HG02852 (cell line): Measurements from ENCODE around the gene RGCC.

Experiments
- ATAC-seq: cut with Tn5 transposase; IDR thresholded peaks from one replicate; pipeline ENCODE4 v1.9.1; 2021; ENCODE audit warnings: mild to moderate bottlenecking, moderate library complexity; ENCODE audit not compliant: unreplicated experiment

The RGCC gene

DNA sequence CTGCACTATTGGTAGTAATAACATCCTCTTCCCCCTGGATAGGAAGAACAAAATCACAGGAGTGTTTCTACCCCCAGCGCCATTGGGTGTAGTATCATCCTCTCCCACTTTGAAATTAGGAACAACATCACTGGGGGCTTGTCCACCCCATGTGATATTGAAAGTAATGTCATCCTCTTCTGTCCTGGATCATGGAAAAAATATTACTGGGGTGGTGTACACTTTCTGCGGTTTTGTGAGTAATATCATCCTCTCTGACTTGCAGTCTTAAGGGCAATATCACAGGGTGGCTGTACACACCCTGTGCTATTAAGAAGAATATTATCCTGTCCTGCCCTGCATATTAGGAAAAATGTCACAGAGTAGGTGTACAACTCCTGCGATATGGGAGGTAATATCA, 4.9 kb upstream of the RGCC start:
- no peak for ATAC-seq

DNA sequence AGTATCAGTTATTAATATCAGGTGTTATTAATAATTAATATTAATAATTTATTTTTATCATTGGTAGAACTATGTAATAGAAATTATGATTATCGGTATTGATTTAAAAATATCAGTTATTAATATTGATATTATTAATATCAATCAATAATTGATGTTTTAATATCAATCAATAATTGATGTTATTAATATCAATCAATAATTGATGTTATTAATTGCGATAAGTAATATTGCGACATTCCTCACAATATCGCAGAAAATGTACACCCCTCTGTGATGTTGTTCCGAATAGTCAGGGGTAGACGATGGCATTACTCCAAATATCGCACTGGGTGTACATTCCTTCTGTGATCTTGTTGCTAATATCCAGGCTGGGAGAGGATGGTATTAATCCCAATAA, 3.7 kb upstream of the RGCC start:
- ATAC-seq, result no peak

GRCh38 chr13:41454170-41454569, 3.2 kb upstream of the RGCC start:
- no peak for ATAC-seq

DNA sequence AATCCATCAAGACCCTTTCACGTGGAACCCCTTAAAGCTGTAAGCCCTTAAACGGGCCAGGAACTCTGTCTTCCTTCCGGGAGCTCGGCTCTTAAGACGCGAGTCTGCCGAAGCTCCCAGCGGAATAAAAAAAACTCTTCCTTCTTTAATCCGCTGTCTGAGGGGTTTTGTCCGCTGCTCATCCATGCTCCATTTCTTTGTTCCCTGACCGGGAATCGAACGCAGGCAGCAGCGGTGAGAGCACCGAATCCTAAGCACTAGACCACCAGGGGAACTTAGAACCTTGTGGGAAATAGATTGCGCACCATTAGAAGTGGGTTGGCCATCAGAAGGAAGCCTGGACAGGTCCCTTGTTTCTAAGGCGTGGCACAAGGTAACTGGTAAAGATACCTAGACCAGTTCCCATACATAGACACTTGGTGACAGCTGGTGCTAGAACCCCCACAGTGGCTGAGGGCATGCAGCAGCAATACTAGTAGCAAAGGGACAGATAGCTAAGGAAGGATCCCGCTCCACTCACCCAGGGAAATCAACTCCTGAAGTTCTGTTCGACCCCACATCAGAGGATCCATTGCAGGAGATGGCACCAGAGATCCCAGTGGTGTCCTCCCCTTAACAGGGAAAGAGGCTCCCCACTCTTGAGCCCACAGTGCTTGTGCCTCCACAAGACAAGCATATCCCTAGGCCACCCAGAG, 1.5 kb upstream of the RGCC start:
- no peak for ATAC-seq

DNA sequence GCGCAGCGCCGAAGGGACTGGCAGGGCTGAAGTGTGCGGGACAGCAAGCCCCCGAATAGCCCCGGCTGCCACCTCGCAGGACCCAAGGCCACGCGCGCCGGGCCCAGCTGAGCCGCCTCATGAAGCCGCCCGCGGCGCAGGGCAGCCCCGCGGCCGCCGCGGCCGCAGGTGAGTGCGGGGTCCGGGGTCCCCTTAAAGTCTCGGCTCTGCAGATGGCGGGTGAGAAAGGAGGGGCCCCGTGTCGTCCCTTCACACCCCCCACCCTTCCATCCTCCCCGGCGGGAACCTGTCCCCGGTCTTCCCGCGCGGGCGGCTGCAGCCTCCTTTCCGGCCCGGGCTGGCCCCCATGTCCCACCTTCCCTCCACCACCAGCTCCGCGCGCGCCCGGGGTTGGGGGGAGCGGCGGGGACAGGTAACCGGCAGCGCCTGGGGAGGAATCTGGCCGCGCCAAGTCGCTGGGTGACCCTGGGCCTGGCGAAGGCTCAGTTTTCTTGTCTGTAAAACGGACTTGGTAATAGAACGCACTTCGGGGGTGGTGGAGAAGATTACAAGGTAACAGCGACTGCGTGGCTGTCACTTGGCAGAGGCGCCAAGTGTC, 338 bp downstream of the RGCC start:
- peak; percentile 9 for ATAC-seq

DNA sequence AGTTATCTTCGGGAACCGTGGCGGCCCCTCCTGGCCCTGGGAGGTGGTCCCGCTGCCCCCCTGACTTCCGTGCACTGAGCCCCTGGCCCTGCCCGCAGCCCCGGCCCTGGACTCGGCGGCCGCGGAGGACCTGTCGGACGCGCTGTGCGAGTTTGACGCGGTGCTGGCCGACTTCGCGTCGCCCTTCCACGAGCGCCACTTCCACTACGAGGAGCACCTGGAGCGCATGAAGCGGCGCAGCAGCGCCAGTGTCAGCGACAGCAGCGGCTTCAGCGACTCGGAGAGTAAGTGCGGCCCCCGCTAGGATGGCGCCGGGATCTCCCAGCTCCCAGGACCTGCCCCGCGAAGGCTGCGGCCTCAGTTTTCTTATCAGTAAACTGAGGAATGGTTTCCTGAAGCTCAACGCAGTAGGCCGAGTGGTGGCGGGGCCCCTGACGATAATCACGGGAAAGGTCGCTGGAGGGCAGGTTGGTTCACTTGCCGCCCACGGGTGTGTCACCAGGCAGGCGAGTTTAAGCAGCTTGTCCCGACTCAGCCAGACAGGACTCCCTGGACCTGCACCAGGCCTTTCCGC, 924 bp downstream of the RGCC start:
- ATAC-seq, result peak; percentile 15

DNA sequence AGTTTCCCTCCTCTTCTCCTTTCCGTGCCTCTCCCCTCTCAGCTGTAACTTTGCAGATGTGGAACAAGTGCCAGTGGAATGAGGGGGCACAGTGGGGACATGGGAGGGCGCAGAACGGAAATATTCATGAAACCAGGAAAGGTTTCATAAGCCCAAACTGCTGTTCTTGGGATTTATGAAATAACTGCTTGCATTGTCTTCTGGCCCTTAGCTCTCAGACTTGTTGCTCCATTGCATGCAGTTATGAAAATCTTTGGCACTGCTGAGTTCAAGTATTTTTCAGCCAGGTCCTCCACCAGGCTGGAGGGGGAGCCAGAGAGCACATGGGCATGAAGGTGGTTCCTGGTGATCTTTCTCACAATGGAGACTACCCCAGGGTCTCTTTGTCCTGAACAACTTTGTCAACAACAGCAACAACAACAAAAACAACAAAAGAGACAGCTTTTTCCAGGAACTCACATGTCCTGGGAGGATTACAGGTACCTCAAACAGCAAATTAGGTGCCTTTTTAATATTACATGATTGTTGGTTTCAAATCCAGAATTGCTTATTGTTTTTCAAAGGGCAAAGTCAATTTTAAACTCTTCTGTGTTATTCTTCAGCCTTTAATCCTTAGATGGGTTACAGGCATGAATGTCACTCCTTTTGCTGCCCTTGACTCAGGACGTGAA, 1.5 kb downstream of the RGCC start:
- no peak for ATAC-seq

- ATAC-seq, result no peak
Observed at GRCh38 chr13:41459432-41460073, 2.2 kb downstream of the RGCC start.

GRCh38 chr13:41460074-41460465, 2.7 kb downstream of the RGCC start:
- ATAC-seq, result no peak

DNA sequence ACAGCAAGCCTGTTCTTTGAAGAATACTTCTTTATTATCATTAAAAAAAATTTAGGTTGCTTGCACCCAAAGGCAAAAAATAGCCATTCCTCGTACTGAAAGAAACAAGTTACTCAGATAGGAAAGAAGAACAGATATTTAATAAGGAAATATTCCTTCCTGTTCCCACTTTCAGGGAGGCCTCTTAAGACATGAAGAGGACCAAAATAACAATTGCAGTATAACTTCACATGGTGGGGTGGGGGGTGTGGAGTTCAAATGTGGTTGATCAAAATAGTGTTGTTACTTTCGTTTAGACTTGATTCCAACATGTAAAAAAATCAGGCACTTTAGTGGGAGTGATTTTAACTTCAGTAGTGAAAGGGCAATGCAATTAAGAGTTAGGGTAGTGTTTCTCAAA, 3.6 kb downstream of the RGCC start:
- ATAC-seq, result no peak

GRCh38 chr13:41461527-41462139, 4.3 kb downstream of the RGCC start:
- ATAC-seq, result no peak

DNA sequence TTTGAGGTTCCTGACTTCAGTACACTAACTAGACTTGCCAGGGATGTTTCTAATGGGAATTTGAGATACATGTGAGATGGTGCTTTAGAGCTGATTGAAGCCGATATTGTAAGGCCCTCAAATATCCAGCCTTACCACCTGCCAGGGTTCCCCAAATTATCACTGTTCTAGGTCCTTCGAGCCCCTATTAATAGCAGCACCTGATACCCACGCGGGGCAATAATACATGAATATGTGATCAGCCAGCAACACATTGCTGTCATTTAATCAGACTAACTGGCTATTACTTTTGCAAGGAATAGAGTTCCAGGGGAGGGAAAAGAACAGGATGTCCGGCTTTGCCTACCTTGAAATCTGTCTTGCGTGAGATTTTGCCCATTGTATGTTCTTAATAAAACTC, 5.1 kb downstream of the RGCC start:
- ATAC-seq, result no peak

- peak; percentile 48 for ATAC-seq
Observed at GRCh38 chr13:41463838-41464602, 6.7 kb downstream of the RGCC start.

DNA sequence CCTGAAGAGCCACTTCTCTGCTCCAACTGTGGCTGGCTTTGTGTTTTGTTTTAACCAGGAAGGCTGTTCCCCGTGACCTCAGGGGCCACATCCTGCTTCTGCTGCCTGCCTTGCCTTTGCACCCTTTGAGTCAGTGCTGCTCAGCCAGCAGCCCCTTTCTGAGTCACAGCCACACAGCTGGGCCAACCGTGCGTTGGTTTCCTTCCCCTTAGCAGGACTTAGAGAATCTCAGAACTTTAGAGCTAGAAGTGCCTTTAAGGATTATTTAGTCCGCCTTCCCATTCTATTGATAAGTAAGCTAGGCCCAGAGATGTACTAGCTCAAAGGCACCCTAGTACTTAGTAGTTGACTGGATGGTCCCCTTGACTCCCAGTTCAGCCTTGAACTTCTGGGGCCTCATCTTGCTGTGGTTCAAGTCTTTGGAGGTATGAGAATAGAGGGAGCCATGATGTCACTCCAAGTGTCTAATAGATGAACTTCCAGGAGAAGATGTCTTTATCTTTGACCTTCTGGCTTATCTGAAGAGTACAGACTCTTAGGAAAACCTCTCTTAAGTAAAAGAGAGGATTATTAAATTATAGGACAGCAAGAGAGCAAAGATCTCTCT, 8.0 kb downstream of the RGCC start:
- peak; percentile 90 for ATAC-seq

GRCh38 chr13:41465898-41466320, 8.6 kb downstream of the RGCC start:
- ATAC-seq, result no peak

- ATAC-seq, result no peak
Observed at GRCh38 chr13:41467425-41467945, 10.1 kb downstream of the RGCC start.

DNA sequence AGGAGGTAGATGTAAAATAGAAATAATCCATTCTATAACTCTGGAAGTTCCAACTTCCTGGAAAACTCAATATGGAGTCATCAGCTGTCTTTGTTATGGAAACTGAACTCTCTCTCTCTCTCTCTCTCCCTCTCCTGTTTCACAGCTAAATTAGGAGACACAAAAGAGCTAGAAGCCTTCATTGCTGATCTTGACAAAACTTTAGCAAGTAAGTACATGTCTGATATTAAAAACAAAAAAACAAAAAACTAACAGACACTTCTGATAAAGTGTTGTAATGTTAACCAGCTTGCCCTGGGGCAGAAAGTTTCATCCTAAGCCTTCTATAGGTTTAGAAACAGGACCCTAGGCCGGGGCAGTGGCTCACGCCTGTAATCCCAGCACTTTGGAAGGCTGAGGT, 11.3 kb downstream of the RGCC start:
- ATAC-seq, result no peak

- ATAC-seq, result no peak
Observed at GRCh38 chr13:41470196-41470595, 12.8 kb downstream of the RGCC start.

DNA sequence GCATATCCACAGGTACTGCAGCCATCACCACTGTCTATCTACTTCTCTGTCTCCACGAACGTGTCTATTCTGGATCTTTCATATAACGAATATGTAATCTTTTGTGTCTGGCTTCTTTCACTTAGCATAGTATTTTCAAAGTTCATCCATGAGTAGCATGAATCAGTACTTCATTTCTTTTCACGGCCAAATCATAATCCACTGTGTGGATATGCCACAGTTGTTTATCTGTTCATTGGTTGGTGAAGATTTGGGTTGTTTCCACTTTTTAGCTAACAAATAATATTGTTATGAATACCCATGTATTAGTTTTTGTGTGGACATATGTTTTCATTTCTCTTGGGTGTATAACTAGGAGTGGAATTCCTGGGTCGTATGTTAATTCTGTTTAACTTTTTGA, 14.4 kb downstream of the RGCC start:
- no peak for ATAC-seq

GRCh38 chr13:41487222-41487621, 29.9 kb downstream of the RGCC start:
- ATAC-seq, result no peak
